KMS-11 (cell line): ENCODE measurements around the gene UBE2A.

Source experiments
- H2AFZ ChIP-seq: fragments of 200-600 bp; sonication (generic); 2 replicates; pipeline ENCODE4 v1.6.1; 2016; ENCODE audit warnings: antibody characterized with exemption, mixed run types, low read depth
- H3K27ac ChIP-seq: fragments of 200-600 bp; sonication (generic); 2 replicates; pipeline ENCODE4 v1.6.1; 2016; ENCODE audit warnings: mild to moderate bottlenecking, mixed run types
- H3K27me3 ChIP-seq: fragments of 200-600 bp; sonication (generic); 2 replicates; pipeline ENCODE4 v1.6.1; 2017; ENCODE audit warnings: mild to moderate bottlenecking, low read depth, mixed run types, moderate library complexity; ENCODE audit not compliant: insufficient read depth
- H3K36me3 ChIP-seq: fragments of 200-600 bp; sonication (generic); 2 replicates; pipeline ENCODE4 v1.6.1; 2017; ENCODE audit warnings: mild to moderate bottlenecking, mixed run types; ENCODE audit not compliant: insufficient read depth
- H3K4me1 ChIP-seq: fragments of 200-600 bp; sonication (generic); 2 replicates; pipeline ENCODE4 v1.6.1; 2016; ENCODE audit warnings: mild to moderate bottlenecking, low read depth, mixed run types; ENCODE audit not compliant: poor library complexity, severe bottlenecking
- H3K4me2 ChIP-seq: fragments of 200-600 bp; sonication (generic); 2 replicates; pipeline ENCODE4 v1.7.0; 2016; ENCODE audit warnings: mild to moderate bottlenecking, mixed run types
- H3K4me3 ChIP-seq: fragments of 200-600 bp; sonication (generic); IDR thresholded peaks from 2 replicates; pipeline ENCODE4 v1.6.1; 2017; ENCODE audit warnings: low read depth, low read length, mixed read lengths; ENCODE audit not compliant: insufficient read depth
- H3K79me2 ChIP-seq: fragments of 200-600 bp; sonication (generic); 2 replicates; pipeline ENCODE4 v1.6.1; 2016; ENCODE audit warnings: low read depth, mixed run types; ENCODE audit not compliant: insufficient read depth
- H3K9ac ChIP-seq: fragments of 200-600 bp; sonication (generic); 2 replicates; pipeline ENCODE4 v1.6.1; 2016; ENCODE audit warnings: mild to moderate bottlenecking, mixed run types
- H4K20me1 ChIP-seq: fragments of 200-600 bp; sonication (generic); 2 replicates; pipeline ENCODE4 v1.6.1; 2016; ENCODE audit warnings: mild to moderate bottlenecking, mixed run types; ENCODE audit not compliant: insufficient read depth
- CTCF ChIP-seq: fragments of 200-600 bp; sonication (generic); conservative IDR thresholded peaks from 2 replicates; pipeline ENCODE4 v1.6.1; 2017; ENCODE audit warnings: low read depth, mild to moderate bottlenecking, antibody characterized with exemption, low read length, moderate library complexity, mixed read lengths

Gene UBE2A

GRCh38 chrX:119574394-119575266 lies at the start of gene UBE2A:
TSS of gene UBE2A (plus strand) at chrX:119574563. CDS start at chrX:119574712, 149 bp downstream.
- no peak for TF ChIP-seq CTCF
- Histone ChIP-seq H3K9ac (peak within 1 kb of the TSS; percentile 73), H3K4me3 (no peak within 1 kb of the TSS), H3K4me2 (peak within 1 kb of the TSS; percentile 91), H2AFZ (peak within 1 kb of the TSS; percentile 75), H3K36me3 (no peaks in the 10 kb centered on the region), H3K4me1 (peaks cover 16% of the 10 kb centered on the region), H3K27ac (peak within 1 kb of the TSS; percentile 63), H4K20me1 (no peaks in the 10 kb centered on the region), H3K27me3 (no peaks in the 10 kb centered on the region), H3K79me2 (peaks cover 19% of the 10 kb centered on the region; the same call in 1 of the 2 replicates)

- no peak overlapping the region for H2AFZ ChIP-seq
- no peak overlapping the region for H3K9ac ChIP-seq
- H3K4me3 ChIP-seq = no peak overlapping the region
- H3K27ac ChIP-seq = no peak overlapping the region
- TF ChIP-seq CTCF = no peak
- no peaks in the 10 kb centered on the region for H4K20me1 ChIP-seq
- peaks cover 4% of the 10 kb centered on the region for H3K4me1 ChIP-seq
- no peaks in the 10 kb centered on the region for H3K27me3 ChIP-seq
- no peaks in the 10 kb centered on the region for H3K36me3 ChIP-seq
- no peaks in the 10 kb centered on the region for H3K79me2 ChIP-seq
- H3K4me2 ChIP-seq = no peak overlapping the region
These were observed 44.8 kb upstream of the UBE2A start for GRCh38 chrX:119529345-119530276.

- Histone ChIP-seq H3K36me3 (no peaks in the 10 kb centered on the region), H3K9ac (no peak overlapping the region), H4K20me1 (no peaks in the 10 kb centered on the region), H3K27me3 (no peaks in the 10 kb centered on the region), H3K27ac (no peak overlapping the region), H3K4me2 (no peak overlapping the region), H3K79me2 (no peaks in the 10 kb centered on the region), H3K4me3 (no peak overlapping the region), H2AFZ (no peak overlapping the region), H3K4me1 (no peaks in the 10 kb centered on the region)
- TF ChIP-seq CTCF = no peak
These were observed 36.9 kb upstream of the UBE2A start for GRCh38 chrX:119537487-119537886.

GRCh38 chrX:119539872-119540271 lies 34.5 kb upstream of the UBE2A start:
- Histone ChIP-seq H4K20me1 (no peaks in the 10 kb centered on the region), H3K79me2 (no peaks in the 10 kb centered on the region), H3K27ac (no peak overlapping the region), H3K4me3 (no peak overlapping the region), H3K36me3 (no peaks in the 10 kb centered on the region), H3K4me2 (no peak overlapping the region), H2AFZ (no peak overlapping the region), H3K9ac (no peak overlapping the region), H3K4me1 (no peaks in the 10 kb centered on the region), H3K27me3 (no peaks in the 10 kb centered on the region)
- TF ChIP-seq CTCF = no peak
